HepG2 (cell line): ENCODE data around the gene MDH2. TPM values are rescaled to one million over a fixed set of nuclear protein-coding genes. Genes with fewer than 3 reads are reported as not detected.

Experiments
- DZIP1 ChIP-seq: sonication (generic); formaldehyde crosslinking; IDR thresholded peaks from 2 replicates; pipeline ENCODE4 v1.5.0; 2020; ENCODE audit warnings: mild to moderate bottlenecking, missing genetic modification reagents
- EHMT2 ChIP-seq: fragments of 200-600 bp; sonication (generic); IDR thresholded peaks from 2 replicates; pipeline ENCODE4 v1.7.0; 2017; ENCODE audit warnings: antibody characterized with exemption, low read depth, low read length, borderline replicate concordance
- IKZF5 ChIP-seq: IDR thresholded peaks from 2 replicates; pipeline ENCODE4 v1.6.1; 2018; ENCODE audit warnings: missing genetic modification reagents, mild to moderate bottlenecking, missing compliant biosample characterization
- MAFG ChIP-seq: sonication (generic); formaldehyde crosslinking; IDR thresholded peaks from 2 replicates; pipeline ENCODE4 v1.5.1; 2020; ENCODE audit warnings: mild to moderate bottlenecking, missing genetic modification reagents
- MBD4 ChIP-seq: IDR thresholded peaks from 2 replicates; pipeline ENCODE4 v1.6.1; 2012; ENCODE audit warnings: low read length, inconsistent platforms, borderline replicate concordance
- NR2C2 ChIP-seq: sonication (generic); formaldehyde crosslinking; IDR thresholded peaks from 2 replicates; pipeline ENCODE4 v1.4.0; 2020; ENCODE audit warnings: missing genetic modification reagents, mild to moderate bottlenecking, moderate library complexity, borderline replicate concordance
- PHF5A ChIP-seq: IDR thresholded peaks from one replicate; pipeline ENCODE4 v1.6.1; 2018; ENCODE audit warnings: low read depth, missing genetic modification reagents; ENCODE audit not compliant: unreplicated experiment
- POLR2A ChIP-seq, 2 experiments: IDR thresholded peaks; 2 replicates each; pipeline ENCODE4 v1.6.1; 2011; ENCODE audit warnings: low read depth in 2 of 2, low read length in 2 of 2, mild to moderate bottlenecking in 1 of 2, moderate library complexity in 1 of 2; ENCODE audit not compliant: insufficient read depth in 1 of 2
- SOX13 ChIP-seq, 3 experiments: fragments of 450-650 bp in 1 of 3; sonication (generic) in 1 of 3; formaldehyde crosslinking in 1 of 3; IDR thresholded peaks in 2 of 3; conservative IDR thresholded peaks in 1 of 3; 2 replicates each; pipeline versions ENCODE4 v1.5.0 to v1.6.1; 2016 to 2020; ENCODE audit warnings: antibody characterized with exemption in 1 of 3, mild to moderate bottlenecking in 1 of 3, missing compliant biosample characterization in 1 of 3, missing genetic modification reagents in 1 of 3, moderate library complexity in 1 of 3
- ZBTB40 ChIP-seq, 2 experiments: fragments of 450-650 bp in 1 of 2; sonication (generic) in 1 of 2; formaldehyde crosslinking in 1 of 2; IDR thresholded peaks; 2 replicates each; pipeline versions ENCODE4 v1.6.1 to v1.8.0; 2016 to 2022; ENCODE audit warnings: antibody characterized with exemption in 1 of 2, mild to moderate bottlenecking in 1 of 2, missing genetic modification reagents in 1 of 2
- ZNF224 ChIP-seq: sonication (generic); formaldehyde crosslinking; IDR thresholded peaks from 2 replicates; pipeline ENCODE4 v1.5.0; 2020; ENCODE audit warnings: mild to moderate bottlenecking, missing genetic modification reagents
- ZNF414 ChIP-seq: sonication (generic); formaldehyde crosslinking; IDR thresholded peaks from 2 replicates; pipeline ENCODE4 v1.5.0; 2020; ENCODE audit warnings: missing genetic modification reagents
- ZNF431 ChIP-seq: sonication (generic); formaldehyde crosslinking; IDR thresholded peaks from 2 replicates; pipeline ENCODE4 v1.9.0; 2022; ENCODE audit warnings: missing genetic modification reagents, low read depth, mild to moderate bottlenecking, borderline replicate concordance
- ZNF761 ChIP-seq: sonication (generic); formaldehyde crosslinking; conservative IDR thresholded peaks from 2 replicates; pipeline ENCODE4 v1.4.0; 2020; ENCODE audit warnings: mild to moderate bottlenecking, missing genetic modification reagents
- polyA plus RNA-seq, 8 experiments: library from polyadenylated mRNA; depleted of rRNA in 3 of 8; stranded (reverse) in 7 of 8; unstranded in 1 of 8; fragments of >200 nt; fragmentation: Illumina TruSeq in 4 of 8; extraction: Trizol in 4 of 8; gene quantifications; 2 replicates each; pipeline versions ENCODE4 v1.2.1 to v1.2.3, GENCODE V29; 2011 to 2016; ENCODE audit warnings: low read depth in 4 of 8, missing spikeins in 1 of 8, mixed read lengths in 1 of 8; ENCODE audit not compliant: insufficient read depth in 1 of 8
- total RNA-seq, 5 experiments: library from RNA; depleted of rRNA; stranded (reverse); fragments of >200 nt; fragmentation: Illumina TruSeq; extraction: Trizol; gene quantifications; 2 replicates each; pipeline ENCODE4 v1.2.3, GENCODE V29; 2016; ENCODE audit warnings: low read depth in 1 of 5

The MDH2 gene
- total and polyA plus RNA-seq, 2 of the 13 experiments (the other 11 are each of a cell fraction or from before 2014, with no cell fraction given): 81.4 to 90.3 TPM

- TF ChIP-seq IKZF5 (CRISPR knock-in tag) (peak; percentile 60), SOX13 (IDR thresholded peaks at IDR 0.05) (no peak), SOX13 (CRISPR knock-in tag; conservative IDR thresholded peaks at IDR 0.05 in 1 of 2, IDR thresholded peaks at IDR 0.05 in 1 of 2) (peak in 1 of 2 experiments; percentile 25; a peak in 1 of 4 replicates), MAFG (CRISPR knock-in tag) (no peak), ZNF761 (CRISPR knock-in tag) (no peak), ZNF431 (CRISPR knock-in tag) (no peak), ZNF414 (CRISPR knock-in tag) (peak; percentile 33; the same call in 1 of the 2 replicates), POLR2A (IDR thresholded peaks at IDR 0.05; ENCODE audit: insufficient read depth in 1 of 2, low read depth in 2 of 2, low read length in 2 of 2) (peak; percentile 79 to 80), NR2C2 (peak; percentile 15; the same call in 1 of the 2 replicates), EHMT2 (no peak), ZBTB40 (IDR thresholded peaks at IDR 0.05) (no peak), ZBTB40 (CRISPR knock-in tag; IDR thresholded peaks at IDR 0.05) (peak; percentile 65; the same call in 1 of the 2 replicates), ZNF224 (CRISPR knock-in tag) (no peak), DZIP1 (CRISPR knock-in tag) (no peak), PHF5A (CRISPR knock-in tag) (peak; percentile 27), MBD4 (no peak; the same call in 1 of the 2 replicates)
These were observed 60.8 kb downstream of the MDH2 start (continued) for GRCh38 chr7:76108540-76109233.
